GM19324 (cell line): ENCODE results near the gene NDUFB10.
"Not testable (repeated sequence)": the region's sequence is repeated elsewhere in the genome, so short reads cannot be mapped to it uniquely, and the experiment has no call there.

Source experiments
- ATAC-seq: cut with Tn5 transposase; IDR thresholded peaks from one replicate; pipeline ENCODE4 v1.9.1; 2021; ENCODE audit warnings: mild to moderate bottlenecking, moderate library complexity; ENCODE audit not compliant: unreplicated experiment, low FRiP score

NDUFB10 gene

GRCh38 chr16:1923299-1924034, 35.9 kb upstream of the NDUFB10 start:
- no peak for ATAC-seq

GRCh38 chr16:1924095-1924494, 35.2 kb upstream of the NDUFB10 start:
- no peak for ATAC-seq

- no peak for ATAC-seq
Measured at GRCh38 chr16:1926271-1926670, 33.1 kb upstream of the NDUFB10 start.

GRCh38 chr16:1929105-1929504, 30.2 kb upstream of the NDUFB10 start:
- ATAC-seq: no peak

- ATAC-seq: peak; percentile 90
Measured at GRCh38 chr16:1929578-1930337, 29.6 kb upstream of the NDUFB10 start.

- ATAC-seq: no peak
Measured at GRCh38 chr16:1930338-1930720, 29.0 kb upstream of the NDUFB10 start.

- ATAC-seq: no peak
Measured at GRCh38 chr16:1932050-1933028, 27.0 kb upstream of the NDUFB10 start.

GRCh38 chr16:1933097-1933661, 26.2 kb upstream of the NDUFB10 start:
- ATAC-seq: no peak

- no peak for ATAC-seq
Measured at GRCh38 chr16:1936945-1937479, 22.3 kb upstream of the NDUFB10 start.

- ATAC-seq: no peak
Measured at GRCh38 chr16:1938316-1938715, 21.0 kb upstream of the NDUFB10 start.

GRCh38 chr16:1938910-1939309, 20.4 kb upstream of the NDUFB10 start:
- ATAC-seq: no peak

GRCh38 chr16:1939833-1940232, 19.5 kb upstream of the NDUFB10 start:
- not testable (repeated sequence) for ATAC-seq

- no peak for ATAC-seq
Measured at GRCh38 chr16:1940273-1941161, 18.8 kb upstream of the NDUFB10 start.

GRCh38 chr16:1941162-1942046, 17.9 kb upstream of the NDUFB10 start:
- ATAC-seq: no peak

GRCh38 chr16:1942047-1942809, 17.1 kb upstream of the NDUFB10 start:
- ATAC-seq: no peak

GRCh38 chr16:1942810-1943726, 16.3 kb upstream of the NDUFB10 start, which contains the start of gene MSRB1:
MSRB1 (minus strand) TSS chr16:1943199; CDS start chr16:1943156, 43 bp downstream.
- peak; percentile 89 for ATAC-seq
